HepG2 (cell line): Measurements from ENCODE around the gene MAPKAPK3. TPM values are rescaled to one million over a fixed set of nuclear protein-coding genes. Genes with fewer than 3 reads are reported as not detected.

Experiments
- ATAC-seq: fragments of 200-7000 bp; cut with Tn5 transposase; 3 replicates; pipeline ENCODE4 v1.9.1; 2020; ENCODE audit warnings: mild to moderate bottlenecking, moderate library complexity
- BruUV-seq: library from RNA; stranded (reverse); fragments of 400-500 nt; replicated peaks from 2 replicates; lab custom pipeline; 2021; lab: Mats Ljungman, UMichigan
- CTCF ChIA-PET: fragments of 300-600 bp; formaldehyde crosslinking; extraction: SDS; loops from one replicate; lab custom pipeline; 2021; ENCODE audit warnings: low total read pairs, inconsistent platforms, low intra/inter-chr PET ratio; lab: Yijun Ruan, JAX
- POLR2A ChIA-PET: fragments of 350-600 bp; sonication (Branson Sonifier 250); formaldehyde crosslinking; loops from one replicate; lab custom pipeline; 2020; ENCODE audit warnings: antibody characterized with exemption, inconsistent platforms; lab: Yijun Ruan, JAX
- DNase-seq: peaks from one replicate; pipeline ENCODE4 v3.0.0-alpha.2; 2015; ENCODE audit warnings: low spot score
- FAIRE-seq: peaks from 3 replicates; lab custom pipeline; 2011; peaks lifted over from hg19 to GRCh38; lab: Jason Lieb, UNC
- H2AFZ ChIP-seq: one replicate; pipeline ENCODE4 v1.6.1; 2011; ENCODE audit warnings: low read length, inconsistent platforms
- H3K27ac ChIP-seq: fragments of 300-600 bp; 3 replicates; pipeline ENCODE4 v1.8.0; 2011; ENCODE audit warnings: mixed run types, mild to moderate bottlenecking, mixed read lengths, low read length, inconsistent platforms; ENCODE audit not compliant: insufficient read depth; ENCODE audit errors: extremely low read length
- H3K27me3 ChIP-seq, 2 experiments: fragments of 200-600 bp in 1 of 2; 2 replicates in 1 of 2; 3 replicates in 1 of 2; pipeline versions ENCODE4 v1.6.0 to v1.8.0; 2011; ENCODE audit warnings: low read length in 2 of 2, mild to moderate bottlenecking in 2 of 2, moderate library complexity in 2 of 2, inconsistent platforms in 1 of 2; ENCODE audit not compliant: insufficient read depth in 2 of 2, control insufficient read depth in 1 of 2
- H3K36me3 ChIP-seq, 2 experiments: fragments of 200-600 bp in 1 of 2; replicated peaks in 1 of 2; 2 replicates in 1 of 2; 3 replicates in 1 of 2; pipeline versions ENCODE4 v1.5.1 to v1.8.0; 2011; ENCODE audit warnings: low read length in 2 of 2, inconsistent platforms in 1 of 2; ENCODE audit not compliant: insufficient read depth in 2 of 2, control insufficient read depth in 1 of 2
- H3K4me1 ChIP-seq: 2 replicates; pipeline ENCODE4 v1.5.1; 2012; ENCODE audit warnings: low read length, inconsistent platforms; ENCODE audit not compliant: insufficient read depth
- H3K4me2 ChIP-seq: 2 replicates; pipeline ENCODE4 v1.6.0; 2011; ENCODE audit warnings: low read depth, low read length, inconsistent platforms
- H3K4me3 ChIP-seq, 3 experiments: fragments of 200-600 bp in 1 of 3; sonication (generic), shearing (Covaris generic) in 1 of 3; replicated peaks in 1 of 3; 2 replicates each; pipeline ENCODE4 v1.5.1; 2011 to 2016; ENCODE audit warnings: low read length in 3 of 3, inconsistent platforms in 2 of 3, low read depth in 2 of 3, mild to moderate bottlenecking in 2 of 3, control low read depth in 1 of 3, mixed read lengths in 1 of 3; ENCODE audit not compliant: insufficient read depth in 1 of 3
- H3K79me2 ChIP-seq: one replicate; pipeline ENCODE4 v1.6.1; 2011; ENCODE audit warnings: low read length, inconsistent platforms; ENCODE audit not compliant: insufficient read depth
- H3K9ac ChIP-seq: 2 replicates; pipeline ENCODE4 v1.6.0; 2011; ENCODE audit warnings: mild to moderate bottlenecking, low read depth, low read length, inconsistent platforms; ENCODE audit not compliant: insufficient read depth
- H3K9me3 ChIP-seq: 2 replicates; pipeline ENCODE4 v1.5.1; 2012; ENCODE audit warnings: mild to moderate bottlenecking, low read length
- H4K20me1 ChIP-seq: 2 replicates; pipeline ENCODE4 v1.6.0; 2011; ENCODE audit warnings: inconsistent platforms, mild to moderate bottlenecking, low read length, moderate library complexity; ENCODE audit not compliant: insufficient read depth
- AGO2 ChIP-seq: fragments of 200-400 bp; formaldehyde crosslinking; optimal IDR thresholded peaks from 2 replicates; pipeline ENCODE3; 2017; ENCODE audit warnings: mild to moderate bottlenecking, low read depth, low read length, moderate library complexity
- ARNT ChIP-seq: fragments of 450-650 bp; IDR thresholded peaks from 2 replicates; pipeline ENCODE4 v1.6.1; 2017
- CEBPB ChIP-seq: IDR thresholded peaks from 2 replicates; pipeline ENCODE4 v1.6.1; 2011; ENCODE audit warnings: low read depth, low read length, improper control_type of control experiment, borderline replicate concordance
- FOXC1 ChIP-seq: sonication (generic); formaldehyde crosslinking; IDR thresholded peaks from 2 replicates; pipeline ENCODE4 v1.8.0; 2022; ENCODE audit warnings: mild to moderate bottlenecking, missing genetic modification reagents, borderline replicate concordance
- HIC2 ChIP-seq: sonication (generic); formaldehyde crosslinking; IDR thresholded peaks from 2 replicates; pipeline ENCODE4 v1.9.0; 2022; ENCODE audit warnings: low read depth, missing genetic modification reagents
- HNRNPH1 ChIP-seq: fragments of 200-400 bp; formaldehyde crosslinking; optimal IDR thresholded peaks from 2 replicates; pipeline ENCODE3; 2017; ENCODE audit warnings: mild to moderate bottlenecking, low read depth, low read length
- HNRNPL ChIP-seq: fragments of 200-400 bp; formaldehyde crosslinking; IDR thresholded peaks from 2 replicates; pipeline ENCODE4 v1.6.1; 2017; ENCODE audit warnings: mild to moderate bottlenecking, low read depth, low read length
- SALL2 ChIP-seq: sonication (generic); formaldehyde crosslinking; IDR thresholded peaks from 2 replicates; pipeline ENCODE4 v1.8.1; 2023; ENCODE audit warnings: mild to moderate bottlenecking, missing genetic modification reagents, inconsistent platforms
- SNAPC2 ChIP-seq: sonication (generic); formaldehyde crosslinking; IDR thresholded peaks from 2 replicates; pipeline ENCODE4 v1.8.1; 2022; ENCODE audit warnings: mild to moderate bottlenecking, missing genetic modification reagents
- YEATS2 ChIP-seq: sonication (generic); formaldehyde crosslinking; IDR thresholded peaks from 2 replicates; pipeline ENCODE4 v1.4.0; 2020; ENCODE audit warnings: missing genetic modification reagents, borderline replicate concordance
- ZFYVE20 ChIP-seq: sonication (generic); formaldehyde crosslinking; IDR thresholded peaks from 2 replicates; pipeline ENCODE4 v1.8.0; 2023; ENCODE audit warnings: low read depth, mild to moderate bottlenecking, moderate library complexity, missing genetic modification reagents, borderline replicate concordance
- ZNF20 ChIP-seq: sonication (generic); formaldehyde crosslinking; IDR thresholded peaks from 2 replicates; pipeline ENCODE4 v1.4.0; 2020; ENCODE audit warnings: mild to moderate bottlenecking, moderate library complexity, missing genetic modification reagents
- ZNF629 ChIP-seq: sonication (generic); formaldehyde crosslinking; conservative IDR thresholded peaks from 2 replicates; pipeline ENCODE4 v1.5.0; 2020; ENCODE audit warnings: missing genetic modification reagents
- ZNF766 ChIP-seq: sonication (generic); formaldehyde crosslinking; IDR thresholded peaks from 2 replicates; pipeline ENCODE4 v1.5.0; 2020; ENCODE audit warnings: missing genetic modification reagents, borderline replicate concordance
- ZZZ3 ChIP-seq: sonication (generic); formaldehyde crosslinking; IDR thresholded peaks from 2 replicates; pipeline ENCODE4 v1.4.0; 2020; ENCODE audit warnings: missing genetic modification reagents, mild to moderate bottlenecking, borderline replicate concordance
- WGBS: methylation state at CpG from one replicate; pipeline ENCODE4 v1.1.6; 2017; ENCODE audit warnings: low lambda C conversion rate; 5-methylcytosine and 5-hydroxymethylcytosine counted together
- in situ Hi-C: cut with HindIII; loops from 2 replicates; pipeline ENCODE4 v1.10.0; 2017; ENCODE audit warnings: low pct_unique_long_range_greater_than_20kb; ENCODE audit not compliant: extremely low pct_ligation_motif_present
- intact Hi-C: fragments of 100-400 bp; cut with micrococcal nuclease; formaldehyde crosslinking; loops from one replicate; pipeline ENCODE4 v1.10.0; 2022; ENCODE audit not compliant: unreplicated experiment
- polyA plus RNA-seq, 8 experiments: library from polyadenylated mRNA; depleted of rRNA in 3 of 8; stranded (reverse) in 7 of 8; unstranded in 1 of 8; fragments of >200 nt; fragmentation: Illumina TruSeq in 4 of 8; extraction: Trizol in 4 of 8; gene quantifications; 2 replicates each; pipeline versions ENCODE4 v1.2.1 to v1.2.3, GENCODE V29; 2011 to 2016; ENCODE audit warnings: low read depth in 4 of 8, missing spikeins in 1 of 8, mixed read lengths in 1 of 8; ENCODE audit not compliant: insufficient read depth in 1 of 8
- total RNA-seq, 5 experiments: library from RNA; depleted of rRNA; stranded (reverse); fragments of >200 nt; fragmentation: Illumina TruSeq; extraction: Trizol; gene quantifications; 2 replicates each; pipeline ENCODE4 v1.2.3, GENCODE V29; 2016; ENCODE audit warnings: low read depth in 1 of 5
- TF ChIP-seq, protein P1 (sequence below): sonication (generic); formaldehyde crosslinking; IDR thresholded peaks from 2 replicates; pipeline ENCODE4 v1.4.0; 2020; ENCODE audit warnings: missing genetic modification reagents, borderline replicate concordance

MAPKAPK3 gene
- total and polyA plus RNA-seq, 2 of the 13 experiments (the other 11 are each of a cell fraction or from before 2014, with no cell fraction given), result 39.9 to 41.2 TPM

DNA sequence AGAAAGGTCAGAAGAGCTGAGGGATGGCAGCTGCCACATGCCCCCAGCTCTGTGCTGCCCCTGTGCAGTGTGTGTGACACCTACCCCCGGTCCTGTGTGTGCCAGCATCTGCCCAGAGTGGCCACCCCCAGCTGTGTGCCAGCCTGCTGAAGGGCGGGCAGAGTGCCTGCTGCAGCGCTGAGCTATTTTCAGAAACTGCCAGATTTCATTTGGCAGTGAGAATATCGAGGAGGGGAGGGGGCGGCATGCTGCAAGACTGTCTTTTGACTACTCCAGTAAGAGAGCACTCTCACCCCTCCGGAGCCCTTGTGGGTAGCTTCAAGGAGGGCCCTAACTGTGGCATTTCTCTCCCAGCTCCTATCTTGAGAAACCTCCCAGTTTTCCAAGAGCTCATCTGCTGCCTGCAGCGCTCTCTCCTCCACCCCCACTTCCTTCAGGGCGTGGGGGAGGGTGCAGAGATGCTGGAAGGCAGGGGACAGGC, 32.5 kb downstream of the MAPKAPK3 start:
- 94% methylated on average over 8 of the region's 8 CpGs for WGBS
- no peak for FAIRE-seq
- TF ChIP-seq FOXC1, result no peak
- no peak for TF ChIP-seq HNRNPL
- peak; percentile 31 for TF ChIP-seq AGO2
- no peak for TF ChIP-seq SALL2
- TF ChIP-seq ZNF766 (CRISPR knock-in tag), result no peak
- TF ChIP-seq ZNF20, result no peak
- no peak for ATAC-seq
- H3K4me1 ChIP-seq, result no peaks in the 10 kb centered on the region
- H3K27me3 ChIP-seq, result no peaks in the 10 kb centered on the region; a peak in 1 of 5 replicates
- no peaks in the 10 kb centered on the region for H4K20me1 ChIP-seq
- ChIA-PET POLR2A (no interaction called here), CTCF (no interaction called here)
- H3K79me2 ChIP-seq, result no peaks in the 10 kb centered on the region
- intact Hi-C loops (no loop called here), in situ Hi-C loops (no loop called here)
- H3K9ac ChIP-seq, result no peak overlapping the region
- H2AFZ ChIP-seq, result no peak overlapping the region
- no peak for DNase-seq
- no peak overlapping the region for H3K4me3 ChIP-seq
- no TSS peak for BruUV-seq
- H3K9me3 ChIP-seq, result no peaks in the 10 kb centered on the region
- H3K27ac ChIP-seq, result no peak overlapping the region
- no peak overlapping the region for H3K4me2 ChIP-seq
- peaks cover 5 to 20% of the 10 kb centered on the region in 2 experiments; a peak in 4 of 5 replicates for H3K36me3 ChIP-seq

DNA sequence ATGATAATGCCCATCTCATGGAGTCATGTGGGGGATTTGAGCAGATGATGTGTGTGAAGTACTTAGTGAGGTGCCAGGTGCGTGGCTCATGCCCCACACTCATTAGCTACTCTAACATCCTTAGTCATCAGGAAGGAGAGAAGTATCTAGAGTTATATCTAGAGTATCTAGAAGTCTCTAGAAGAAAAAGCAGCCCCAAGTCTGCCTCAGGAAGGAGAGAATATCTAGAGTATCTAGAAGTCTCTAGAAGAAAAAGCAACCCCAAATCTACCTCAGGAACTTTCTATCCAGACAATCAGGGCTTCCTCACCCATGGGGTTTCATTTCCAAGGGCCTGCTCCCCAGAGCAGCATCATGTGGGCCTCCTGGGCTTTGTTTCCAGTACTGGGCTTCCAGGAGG, 33.1 kb downstream of the MAPKAPK3 start:
- ATAC-seq, result no peak
- POLR2A ChIA-PET, result no interaction called here
- intact Hi-C loops, result no loop called here
- TF ChIP-seq HNRNPH1, result no peak
- TF ChIP-seq ZZZ3 (CRISPR knock-in tag), result no peak
- TF ChIP-seq CEBPB, result no peak
- TF ChIP-seq ARNT, result no peak
- TF ChIP-seq ZFYVE20, result no peak
- TF ChIP-seq SNAPC2 (CRISPR knock-in tag), result no peak
- TF ChIP-seq, protein P1, sequence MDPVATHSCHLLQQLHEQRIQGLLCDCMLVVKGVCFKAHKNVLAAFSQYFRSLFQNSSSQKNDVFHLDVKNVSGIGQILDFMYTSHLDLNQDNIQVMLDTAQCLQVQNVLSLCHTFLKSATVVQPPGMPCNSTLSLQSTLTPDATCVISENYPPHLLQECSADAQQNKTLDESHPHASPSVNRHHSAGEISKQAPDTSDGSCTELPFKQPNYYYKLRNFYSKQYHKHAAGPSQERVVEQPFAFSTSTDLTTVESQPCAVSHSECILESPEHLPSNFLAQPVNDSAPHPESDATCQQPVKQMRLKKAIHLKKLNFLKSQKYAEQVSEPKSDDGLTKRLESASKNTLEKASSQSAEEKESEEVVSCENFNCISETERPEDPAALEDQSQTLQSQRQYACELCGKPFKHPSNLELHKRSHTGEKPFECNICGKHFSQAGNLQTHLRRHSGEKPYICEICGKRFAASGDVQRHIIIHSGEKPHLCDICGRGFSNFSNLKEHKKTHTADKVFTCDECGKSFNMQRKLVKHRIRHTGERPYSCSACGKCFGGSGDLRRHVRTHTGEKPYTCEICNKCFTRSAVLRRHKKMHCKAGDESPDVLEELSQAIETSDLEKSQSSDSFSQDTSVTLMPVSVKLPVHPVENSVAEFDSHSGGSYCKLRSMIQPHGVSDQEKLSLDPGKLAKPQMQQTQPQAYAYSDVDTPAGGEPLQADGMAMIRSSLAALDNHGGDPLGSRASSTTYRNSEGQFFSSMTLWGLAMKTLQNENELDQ (CRISPR knock-in tag), result no peak
- no peak for TF ChIP-seq YEATS2 (CRISPR knock-in tag)
- no peak for TF ChIP-seq ZNF629 (CRISPR knock-in tag)
- TF ChIP-seq HIC2 (CRISPR knock-in tag), result no peak

More for the DNA sequence above, 33.1 kb downstream of the MAPKAPK3 start:
- no peak overlapping the region for H3K4me2 ChIP-seq
- H3K36me3 ChIP-seq, result peaks cover 5 to 17% of the 10 kb centered on the region in 2 experiments; a peak in 4 of 5 replicates
- FAIRE-seq, result no peak
- no peak overlapping the region for H3K4me3 ChIP-seq
- no peaks in the 10 kb centered on the region for H3K9me3 ChIP-seq
- WGBS, result 88% methylated on average over 1 of the region's 1 CpG
- H2AFZ ChIP-seq, result no peak overlapping the region
- no peak overlapping the region for H3K9ac ChIP-seq
- H4K20me1 ChIP-seq, result no peaks in the 10 kb centered on the region
- H3K79me2 ChIP-seq, result no peaks in the 10 kb centered on the region
- in situ Hi-C loops, result loop anchor here (5.0 kb wide), 2 partner anchors 33 to 78 kb away; partner anchors contain the start of gene MAPKAPK3
- CTCF ChIA-PET, result no interaction called here
- H3K27me3 ChIP-seq, result no peaks in the 10 kb centered on the region; a peak in 1 of 5 replicates
- H3K27ac ChIP-seq, result no peak overlapping the region
- no peak for DNase-seq
- TSS peak; percentile 8 for BruUV-seq
- no peaks in the 10 kb centered on the region for H3K4me1 ChIP-seq
